GM21367 (cell line): ENCODE results near the gene FHOD3.

Experiments used
- ATAC-seq: cut with Tn5 transposase; IDR thresholded peaks from one replicate; pipeline ENCODE4 v1.9.1; 2021; ENCODE audit not compliant: unreplicated experiment

FHOD3 gene

DNA sequence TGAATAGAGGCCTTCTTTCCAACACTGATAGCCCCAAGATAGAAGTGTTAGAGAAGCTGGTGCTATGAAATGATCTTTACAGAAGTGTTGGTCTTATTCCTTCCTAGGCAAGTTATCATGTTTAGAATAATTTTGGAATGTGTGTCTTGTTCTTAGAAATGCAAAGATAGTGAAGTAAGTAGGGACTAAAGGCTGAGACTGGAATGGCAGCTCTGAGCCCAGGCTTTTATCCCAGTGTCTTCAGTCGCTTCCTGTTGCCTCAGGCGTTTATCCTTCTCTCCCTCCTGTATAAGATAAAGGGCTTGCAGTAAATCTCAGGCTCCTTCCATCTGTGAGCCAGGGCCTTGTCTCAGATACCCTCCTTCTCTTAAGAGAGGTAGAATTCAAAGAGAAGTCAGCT is 313.1 kb downstream of the FHOD3 start:
- no peak for ATAC-seq

DNA sequence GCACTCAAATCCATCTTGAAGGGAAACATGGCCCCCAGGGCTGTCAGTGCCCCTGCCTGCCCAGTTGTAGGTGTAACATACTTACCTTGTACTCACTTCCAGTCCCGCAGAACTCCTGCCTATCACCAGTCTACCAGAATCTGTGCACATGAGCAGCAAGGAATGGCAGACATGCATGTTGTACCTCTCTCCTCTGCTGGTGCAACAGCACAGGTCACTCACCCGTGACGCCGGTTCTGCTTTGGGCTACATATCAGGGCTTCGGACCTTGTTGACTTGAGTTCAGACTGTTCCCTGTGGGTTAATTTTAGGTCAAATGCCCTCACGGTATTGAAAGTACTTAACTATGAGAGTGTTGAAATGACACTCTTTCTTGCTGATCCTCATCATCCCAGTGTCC is 315.6 kb downstream of the FHOD3 start:
- no peak for ATAC-seq

DNA sequence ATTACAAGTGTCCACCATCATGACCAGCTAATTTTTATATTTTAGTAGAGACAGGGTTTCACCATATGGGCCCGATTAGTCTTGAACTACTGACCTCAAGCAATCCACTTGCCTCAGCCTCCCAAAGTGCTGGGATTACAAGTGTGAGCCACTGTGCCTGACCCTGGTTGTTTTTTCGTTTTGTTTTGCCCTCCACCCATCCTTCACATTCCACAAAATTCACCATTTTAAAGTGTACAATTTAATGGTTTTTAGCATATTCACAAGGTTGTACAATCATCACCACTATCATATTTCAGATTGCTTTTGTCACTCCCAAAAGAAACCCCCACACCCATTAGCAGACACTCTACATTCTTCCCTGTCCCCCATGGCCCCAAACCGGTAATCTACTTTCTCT is 316.3 kb downstream of the FHOD3 start:
- ATAC-seq, result no peak

DNA sequence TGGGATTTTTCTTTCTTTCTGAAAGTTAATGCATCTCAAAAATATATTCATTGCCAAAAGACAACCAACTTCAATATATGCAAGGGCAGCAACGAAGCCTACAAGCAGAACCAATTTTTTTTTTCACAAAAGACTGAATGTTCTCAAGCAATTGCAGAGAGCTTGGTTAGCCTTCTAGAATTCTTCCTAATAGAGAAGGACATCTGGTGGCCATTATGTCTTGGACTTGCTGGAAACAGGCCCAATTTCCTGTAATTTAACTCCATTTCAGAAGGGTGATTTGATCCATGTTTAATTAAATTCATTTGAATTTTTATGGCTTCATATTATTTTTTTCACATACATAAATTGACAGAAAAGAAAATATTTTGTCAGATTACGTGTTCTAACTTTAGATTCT is 323.3 kb downstream of the FHOD3 start:
- ATAC-seq, result no peak

- ATAC-seq, result no peak
Observed at GRCh38 chr18:36622610-36623009, 325.1 kb downstream of the FHOD3 start.

DNA sequence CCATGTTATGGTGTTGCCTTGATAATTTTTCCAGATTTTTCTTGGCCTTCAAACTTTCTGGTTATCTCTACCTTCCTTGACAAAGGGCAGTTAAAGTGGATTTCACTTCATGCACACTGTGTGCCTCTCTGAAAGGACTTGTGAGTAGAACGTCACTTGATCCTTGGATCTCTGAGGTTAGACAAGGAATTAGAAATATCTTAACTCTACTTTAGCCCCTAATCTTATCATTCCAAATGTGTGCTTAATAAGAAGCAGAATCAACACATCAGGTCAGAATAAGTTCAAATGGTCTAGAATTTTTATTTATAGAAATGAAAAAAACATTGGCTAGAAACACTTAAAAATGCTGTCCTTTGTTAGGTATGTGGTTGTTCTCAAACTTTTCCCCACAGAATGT is 325.6 kb downstream of the FHOD3 start:
- no peak for ATAC-seq

DNA sequence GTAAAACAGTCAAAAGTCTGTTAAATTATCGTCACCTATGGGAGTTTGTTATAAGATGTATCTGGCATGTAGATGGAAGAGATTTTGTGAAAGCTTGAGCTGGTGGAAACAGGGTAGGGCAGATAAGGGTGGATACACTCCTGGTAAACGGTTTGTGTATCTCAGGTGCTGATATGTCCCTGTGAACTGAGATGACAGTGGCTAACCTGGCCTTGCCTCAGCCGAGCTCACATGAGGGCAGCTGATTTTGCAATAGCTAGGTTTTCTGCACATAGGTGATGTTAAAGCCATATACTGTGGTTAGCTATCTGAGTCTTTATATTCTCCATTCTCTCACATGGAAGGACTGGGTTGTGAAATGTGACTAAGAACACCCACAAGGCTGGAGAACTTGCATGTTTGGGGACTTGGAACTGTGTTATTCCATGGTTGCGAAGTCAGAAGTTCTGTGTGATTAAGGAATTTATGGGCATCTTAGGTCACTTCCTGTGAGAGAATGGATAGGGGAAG is 326.2 kb downstream of the FHOD3 start:
- no peak for ATAC-seq

DNA sequence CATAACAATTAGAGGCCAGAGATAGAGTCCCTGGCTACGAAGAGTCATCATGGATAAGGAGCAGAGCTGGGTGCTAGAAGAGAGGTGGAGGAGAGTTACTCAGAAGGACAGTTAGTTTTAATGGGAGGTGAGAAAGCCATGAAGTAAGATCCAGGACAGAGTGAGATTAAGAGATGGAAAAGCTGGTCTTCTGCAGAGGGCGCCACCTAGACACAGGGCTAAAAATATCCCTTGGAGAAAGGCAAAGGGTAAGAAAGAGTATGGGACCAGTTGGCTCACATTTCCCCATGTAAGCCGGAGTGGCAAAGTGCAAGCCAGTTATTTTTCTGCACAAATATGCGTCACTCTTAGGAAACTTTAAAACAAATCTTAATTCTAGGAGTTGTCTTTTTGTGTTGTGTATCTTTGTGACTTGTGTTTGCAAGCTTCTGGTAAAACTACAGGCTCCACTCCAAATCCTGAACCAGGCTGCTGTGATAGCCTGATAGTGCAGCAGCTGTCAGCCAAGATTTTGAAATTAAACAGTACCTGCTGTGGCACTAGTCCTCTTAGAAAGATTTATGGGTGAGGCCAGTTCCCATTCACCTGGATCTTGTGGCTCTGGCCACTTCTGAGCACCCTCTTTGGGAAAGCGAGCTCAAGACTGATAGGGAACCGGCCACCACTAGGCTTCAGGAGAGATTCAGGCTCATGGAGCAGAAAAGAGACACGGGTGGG is 327.1 kb downstream of the FHOD3 start:
- ATAC-seq, result no peak

DNA sequence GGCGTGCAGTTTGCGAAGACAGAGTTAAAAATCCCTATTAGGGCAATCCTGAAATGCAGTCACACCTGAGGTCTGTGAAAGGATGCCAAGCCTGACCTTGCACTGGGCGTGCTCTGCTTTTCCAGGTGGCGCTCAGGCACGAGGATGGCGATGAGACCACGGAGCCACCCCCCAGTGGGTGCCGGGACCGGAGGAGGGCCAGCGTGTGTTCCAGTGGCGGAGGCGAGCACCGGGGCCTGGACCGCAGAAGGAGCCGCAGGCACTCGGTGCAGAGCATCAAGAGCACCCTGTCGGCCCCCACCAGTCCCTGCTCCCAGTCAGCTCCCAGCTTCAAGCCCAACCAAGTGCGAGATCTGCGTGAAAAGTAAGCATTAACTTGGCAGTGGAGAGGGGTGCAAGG is 327.9 kb downstream of the FHOD3 start:
- no peak for ATAC-seq

GRCh38 chr18:36627637-36628036 is 330.1 kb downstream of the FHOD3 start:
- ATAC-seq, result no peak

GRCh38 chr18:36628435-36629137 is 331.1 kb downstream of the FHOD3 start:
- ATAC-seq, result no peak

DNA sequence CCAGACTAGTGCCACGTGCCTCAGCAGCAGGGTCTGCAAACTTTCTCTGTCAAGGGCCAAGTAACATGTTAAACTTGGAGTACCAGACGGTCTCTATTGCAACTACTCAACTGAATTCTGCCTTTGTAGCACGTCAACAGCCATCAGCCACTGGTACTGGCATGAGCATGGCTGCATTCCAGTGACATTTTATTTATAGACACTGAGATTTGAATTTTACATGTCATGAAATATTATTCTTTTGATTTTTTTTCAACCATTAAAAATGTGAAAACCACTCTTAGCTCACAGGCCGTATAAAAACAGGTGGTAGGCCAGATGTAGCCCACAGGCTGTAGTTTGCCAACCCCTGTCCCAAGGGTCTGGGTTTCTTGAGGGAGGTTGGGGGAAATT is 331.6 kb downstream of the FHOD3 start:
- ATAC-seq, result no peak

DNA sequence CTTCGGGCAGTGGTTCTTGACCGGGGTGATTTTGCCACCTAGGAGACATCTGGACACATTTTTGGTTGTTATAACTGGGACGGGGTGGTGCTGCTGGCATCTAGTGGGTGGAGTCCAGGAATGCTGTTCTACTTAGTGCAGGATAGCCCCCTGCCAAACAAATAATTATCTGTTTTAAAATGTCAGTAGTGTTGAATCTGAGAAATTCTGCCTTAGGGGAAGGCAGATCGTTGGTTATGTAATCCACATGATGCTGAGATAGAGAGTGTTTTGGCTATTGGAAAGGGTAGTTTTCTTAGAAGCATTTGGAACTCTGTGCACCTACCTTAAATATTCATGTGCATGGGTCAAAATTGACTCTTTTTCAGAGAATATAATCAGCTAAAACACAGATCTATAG is 332.3 kb downstream of the FHOD3 start:
- no peak for ATAC-seq

DNA sequence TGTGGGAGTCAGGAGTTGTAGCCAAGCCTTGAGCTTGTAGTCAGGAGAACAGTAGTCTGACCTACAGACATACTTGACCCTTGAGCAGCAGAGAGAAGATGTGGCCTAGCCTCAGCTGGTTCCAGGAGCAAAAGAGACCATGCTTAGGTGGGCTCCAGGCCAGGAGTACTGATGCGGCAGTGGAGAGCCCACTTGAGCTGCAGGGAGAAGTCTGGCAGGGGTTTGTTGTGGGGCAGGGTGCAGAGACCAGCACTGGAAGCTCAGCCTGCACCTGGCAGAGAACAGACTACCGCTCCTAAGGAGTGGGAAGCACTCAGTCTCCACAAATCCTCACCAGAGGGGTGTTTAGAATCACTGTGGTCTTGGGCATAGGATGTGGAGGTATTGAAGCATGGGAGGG is 333.4 kb downstream of the FHOD3 start:
- ATAC-seq, result no peak

DNA sequence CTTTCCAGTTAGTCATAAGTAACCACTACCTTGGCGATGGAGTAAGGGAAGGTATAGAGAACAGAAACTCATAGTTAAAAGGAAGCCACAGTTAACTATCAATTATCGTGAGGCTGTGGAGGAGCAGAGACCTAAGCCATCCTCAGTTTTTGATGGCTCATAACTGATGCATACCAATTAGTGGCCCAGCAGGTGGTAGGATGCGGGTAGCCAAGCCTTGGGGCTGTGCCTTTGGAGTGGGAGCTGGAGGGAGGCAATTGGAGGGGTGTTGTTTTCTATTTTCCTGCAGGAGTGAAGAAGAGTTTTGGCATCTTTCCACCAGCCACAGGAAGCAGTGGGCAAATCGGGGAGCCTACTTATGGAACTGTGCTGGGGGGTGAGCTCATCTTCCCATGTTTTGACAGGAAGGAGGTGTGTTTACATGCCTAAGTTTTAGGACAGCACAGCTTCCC is 336.5 kb downstream of the FHOD3 start:
- no peak for ATAC-seq

DNA sequence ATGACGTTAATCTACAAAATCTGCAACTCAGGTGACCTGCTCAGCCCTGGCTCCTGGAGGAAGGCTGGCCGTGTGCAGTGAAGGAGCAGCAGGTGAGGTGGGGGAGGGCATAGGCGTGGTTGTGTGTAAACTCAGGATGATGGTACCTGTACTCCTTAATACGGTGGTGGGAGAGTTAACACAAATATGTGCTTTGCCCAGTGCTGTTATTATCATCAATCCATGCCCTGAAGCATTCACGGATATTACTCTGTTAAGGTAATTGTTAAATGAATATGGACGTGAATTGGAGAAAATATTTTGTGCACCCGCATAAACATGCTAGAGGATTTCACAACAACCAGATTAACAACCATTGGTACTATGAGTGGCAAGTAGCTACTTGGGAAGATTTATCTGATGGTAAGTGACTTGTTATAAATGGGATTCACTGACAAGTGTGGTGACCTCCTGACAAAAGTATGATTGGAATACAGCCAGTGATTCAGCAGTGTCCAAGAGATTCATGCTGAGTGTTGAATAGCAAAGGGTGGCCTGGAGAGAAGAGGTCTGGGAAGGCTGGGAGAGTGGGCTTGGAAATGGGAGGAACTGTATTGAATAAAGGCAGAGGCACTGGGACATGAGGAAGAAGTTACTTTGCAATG is 337.2 kb downstream of the FHOD3 start:
- ATAC-seq, result no peak

DNA sequence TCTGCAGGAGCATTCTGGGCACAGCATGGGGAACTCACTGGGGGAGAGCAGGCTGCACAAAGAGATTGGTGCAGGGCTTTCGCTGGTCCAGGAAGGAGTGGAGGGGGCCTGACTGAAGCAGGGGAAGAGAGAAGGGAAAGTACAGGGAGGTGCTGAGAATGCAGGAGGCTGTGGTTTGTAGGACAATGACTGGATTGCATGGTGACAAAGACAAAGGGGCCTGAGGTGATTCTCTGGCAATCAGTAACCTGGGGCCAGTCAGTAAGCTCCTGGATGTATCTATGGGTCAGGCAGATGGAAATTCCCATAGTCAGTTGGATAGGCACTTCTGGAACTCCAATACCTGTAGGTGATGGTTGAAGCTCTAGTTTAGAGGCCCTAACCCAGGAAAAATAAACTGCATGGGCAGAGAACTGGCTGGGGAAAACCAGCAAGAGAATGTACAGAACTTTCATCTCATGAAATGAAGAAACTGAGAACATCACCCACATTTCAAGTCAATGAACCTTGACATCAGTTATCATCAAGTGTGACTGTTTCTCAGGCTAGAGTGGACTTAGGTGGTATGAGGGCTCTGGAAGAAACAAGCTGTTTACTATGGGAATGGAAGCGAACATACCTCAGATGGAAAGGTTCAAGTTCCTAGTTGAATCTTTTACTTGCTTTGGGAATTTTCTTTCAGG is 338.0 kb downstream of the FHOD3 start:
- peak; percentile 30 for ATAC-seq

DNA sequence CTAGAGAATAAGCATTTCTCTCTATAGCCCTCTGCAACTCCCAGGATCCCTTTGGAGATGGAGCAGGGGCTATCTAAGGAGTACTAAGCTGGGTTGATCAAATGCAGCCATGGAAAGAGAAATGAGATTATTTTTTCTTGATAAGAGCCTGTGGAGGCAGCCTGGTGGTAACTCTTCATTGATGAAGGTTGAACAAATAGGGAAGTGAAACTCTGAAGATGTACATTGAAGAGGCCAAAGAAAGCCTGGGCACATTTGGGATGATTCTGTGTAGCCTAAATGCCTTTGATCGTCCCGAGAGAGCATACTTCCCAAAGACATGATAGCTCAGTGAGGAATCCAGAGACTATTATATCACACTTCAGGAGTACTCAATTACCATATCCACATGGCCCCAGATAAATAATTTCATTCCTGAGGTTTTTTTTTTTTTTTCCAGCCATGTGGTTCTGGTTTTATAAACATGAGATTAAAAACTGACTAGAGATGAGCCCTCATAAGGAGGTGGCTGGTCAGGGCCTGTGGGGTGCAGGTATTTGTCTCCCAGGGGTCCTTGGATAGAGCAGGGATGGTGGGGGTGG is 338.8 kb downstream of the FHOD3 start:
- peak; percentile 36 for ATAC-seq

DNA sequence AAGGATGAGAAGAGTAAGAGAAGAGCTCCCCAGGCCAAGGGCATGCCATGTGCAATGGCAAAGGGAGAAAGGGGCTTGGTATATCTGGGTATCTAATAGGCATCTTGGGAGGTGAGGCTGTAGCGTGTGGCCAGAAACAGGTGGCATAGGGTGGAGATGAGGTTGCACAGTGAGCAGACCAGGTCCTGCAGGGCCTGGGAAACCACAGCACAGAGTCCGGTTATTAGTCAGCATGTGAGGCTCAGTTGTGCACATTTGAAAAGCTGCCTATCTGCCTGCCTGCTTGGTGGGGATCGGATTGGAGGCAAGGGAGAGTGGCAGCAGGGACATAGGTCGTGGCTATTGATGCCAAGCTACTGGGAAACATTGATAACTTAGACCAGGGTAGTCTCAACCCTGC is 340.7 kb downstream of the FHOD3 start:
- peak; percentile 89 for ATAC-seq

DNA sequence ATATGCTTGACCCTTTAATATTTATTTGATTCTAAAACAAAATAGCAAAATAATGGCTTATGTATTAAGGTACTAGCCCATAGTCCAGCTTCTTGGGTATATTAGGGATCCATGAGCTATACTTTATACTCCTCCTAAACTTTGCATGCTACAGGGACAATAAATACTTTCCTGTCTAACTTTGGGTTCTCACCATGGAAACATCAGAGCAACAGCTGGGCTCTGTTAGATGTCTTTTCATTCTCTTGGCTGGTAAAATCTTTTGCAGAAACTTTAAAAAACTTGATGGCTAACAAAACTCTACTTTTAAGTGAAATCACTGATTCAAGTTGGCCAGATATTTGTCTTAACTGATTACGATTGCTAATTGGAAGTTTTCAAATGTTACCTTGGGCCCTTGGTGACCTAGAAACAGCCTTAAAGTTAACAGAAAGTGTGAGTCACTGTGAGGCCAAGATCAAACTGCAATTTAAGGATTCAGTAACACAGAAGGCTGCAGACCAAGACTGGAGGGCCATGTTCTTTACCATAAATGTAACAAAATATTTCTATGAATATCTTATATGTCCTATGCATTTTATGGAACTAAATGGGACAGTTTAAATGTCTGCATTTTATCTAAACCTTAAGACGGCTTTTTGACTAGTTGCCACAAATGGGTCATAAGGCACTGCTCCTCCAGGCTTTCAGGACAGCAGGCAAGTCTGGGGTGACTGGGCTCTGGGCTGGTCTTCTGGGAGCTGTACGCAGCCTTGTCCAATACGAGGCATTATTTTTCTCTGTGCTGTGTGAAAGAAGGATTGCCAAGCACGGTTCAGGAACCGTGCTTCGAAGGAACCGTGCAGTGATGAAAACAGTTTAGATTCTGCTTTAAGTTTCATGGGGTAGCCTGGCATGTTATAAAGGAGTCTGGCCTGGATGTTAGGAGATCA is 342.8 kb downstream of the FHOD3 start:
- ATAC-seq, result no peak
